ENCODE data around the gene PPP6R1. TPM values are rescaled to one million over a fixed set of nuclear protein-coding genes. Genes with fewer than 3 reads are reported as not detected.

PPP6R1 gene
- total and polyA plus RNA-seq, 2 of the 13 experiments (the other 11 are each of a cell fraction or from before 2014, with no cell fraction given): 25.8 to 54.0 TPM

DNA sequence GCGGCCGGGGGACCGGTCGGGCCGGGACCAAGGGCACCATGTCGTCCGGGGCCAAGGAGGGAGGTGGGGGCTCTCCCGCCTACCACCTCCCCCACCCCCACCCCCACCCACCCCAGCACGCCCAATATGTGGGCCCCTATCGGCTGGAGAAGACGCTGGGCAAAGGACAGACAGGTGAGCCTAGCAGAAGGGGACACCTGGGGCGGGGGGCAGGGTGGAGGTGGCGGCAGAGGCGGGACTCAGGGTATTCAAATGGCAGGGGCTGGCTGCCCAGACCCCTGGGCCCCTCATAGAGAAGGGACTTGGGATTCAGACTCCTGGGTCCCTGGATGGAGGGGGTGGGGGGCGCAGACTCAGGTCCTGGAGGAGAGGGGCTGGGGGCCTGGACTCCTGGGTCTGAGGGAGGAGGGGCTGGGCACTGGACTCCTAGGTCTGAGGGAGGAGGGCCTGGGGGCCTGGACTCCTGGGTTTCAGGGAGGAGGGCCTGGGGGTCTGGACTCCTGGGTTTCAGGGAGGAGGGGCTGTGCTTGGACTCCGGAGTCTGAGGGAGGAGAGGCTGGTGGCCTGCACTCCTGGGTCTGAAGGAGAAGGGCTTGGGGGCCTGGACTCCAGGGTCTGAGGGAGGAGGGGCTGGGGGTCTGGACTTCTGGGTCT is 25.7 kb upstream of the PPP6R1 start:
- H3K9me3 ChIP-seq (ENCODE audit: low read length): no peaks in the 10 kb centered on the region
- peaks cover 2% of the 10 kb centered on the region for H3K79me2 ChIP-seq (ENCODE audit: insufficient read depth, low read length)
- no TSS peak for BruUV-seq (replicated peaks)
- CTCF ChIA-PET (ENCODE audit: low intra/inter-chr PET ratio, low total read pairs): no interaction called here
- H3K9ac ChIP-seq (ENCODE audit: insufficient read depth, low read depth, low read length): no peak overlapping the region
- WGBS (ENCODE audit: low lambda C conversion rate): 17% methylated on average over 8 of the region's 16 CpGs
- POLR2A ChIA-PET: no interaction called here
- in situ Hi-C loops (cut with HindIII; ENCODE audit: extremely low pct_ligation_motif_present, low pct_unique_long_range_greater_than_20kb) (no loop called here), intact Hi-C loops (cut with micrococcal nuclease; ENCODE audit: unreplicated experiment) (no loop called here)
- FAIRE-seq: no peak
- no peak overlapping the region for H3K4me3 ChIP-seq (replicated peaks in 1 of 3; ENCODE audit: insufficient read depth in 1 of 3, low read depth in 2 of 3, low read length in 3 of 3)
- H3K4me2 ChIP-seq (ENCODE audit: low read depth, low read length): no peak overlapping the region
- ATAC-seq: no peak
- H3K4me1 ChIP-seq (ENCODE audit: insufficient read depth, low read length): peaks cover 40% of the 10 kb centered on the region
- DNase-seq (ENCODE audit: low spot score): no peak
- H4K20me1 ChIP-seq (ENCODE audit: insufficient read depth, low read length): no peaks in the 10 kb centered on the region
- TF ChIP-seq ZNF614 (CRISPR knock-in tag; IDR thresholded peaks at IDR 0.05; ENCODE audit: borderline replicate concordance) (no peak), TCF7L2 (IDR thresholded peaks at IDR 0.05; ENCODE audit: low read depth, low read length) (no peak), ZNF577 (CRISPR knock-in tag; IDR thresholded peaks at IDR 0.05; ENCODE audit: borderline replicate concordance, low read depth) (no peak), ZNF562 (CRISPR knock-in tag; IDR thresholded peaks at IDR 0.05; ENCODE audit: borderline replicate concordance) (no peak), BORCS8-MEF2B (CRISPR knock-in tag; IDR thresholded peaks at IDR 0.05) (no peak), MZF1 (CRISPR knock-in tag; IDR thresholded peaks at IDR 0.05; ENCODE audit: borderline replicate concordance) (no peak), NCOA1 (CRISPR knock-in tag; IDR thresholded peaks at IDR 0.05) (no peak)
- TF ChIP-seq, protein P1, sequence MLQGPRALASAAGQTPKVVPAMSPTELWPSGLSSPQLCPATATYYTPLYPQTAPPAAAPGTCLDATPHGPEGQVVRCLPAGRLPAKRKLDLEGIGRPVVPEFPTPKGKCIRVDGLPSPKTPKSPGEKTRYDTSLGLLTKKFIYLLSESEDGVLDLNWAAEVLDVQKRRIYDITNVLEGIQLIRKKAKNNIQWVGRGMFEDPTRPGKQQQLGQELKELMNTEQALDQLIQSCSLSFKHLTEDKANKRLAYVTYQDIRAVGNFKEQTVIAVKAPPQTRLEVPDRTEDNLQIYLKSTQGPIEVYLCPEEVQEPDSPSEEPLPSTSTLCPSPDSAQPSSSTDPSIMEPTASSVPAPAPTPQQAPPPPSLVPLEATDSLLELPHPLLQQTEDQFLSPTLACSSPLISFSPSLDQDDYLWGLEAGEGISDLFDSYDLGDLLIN (CRISPR knock-in tag; IDR thresholded peaks at IDR 0.05; ENCODE audit: borderline replicate concordance): no peak
- TF ChIP-seq, protein P2, sequence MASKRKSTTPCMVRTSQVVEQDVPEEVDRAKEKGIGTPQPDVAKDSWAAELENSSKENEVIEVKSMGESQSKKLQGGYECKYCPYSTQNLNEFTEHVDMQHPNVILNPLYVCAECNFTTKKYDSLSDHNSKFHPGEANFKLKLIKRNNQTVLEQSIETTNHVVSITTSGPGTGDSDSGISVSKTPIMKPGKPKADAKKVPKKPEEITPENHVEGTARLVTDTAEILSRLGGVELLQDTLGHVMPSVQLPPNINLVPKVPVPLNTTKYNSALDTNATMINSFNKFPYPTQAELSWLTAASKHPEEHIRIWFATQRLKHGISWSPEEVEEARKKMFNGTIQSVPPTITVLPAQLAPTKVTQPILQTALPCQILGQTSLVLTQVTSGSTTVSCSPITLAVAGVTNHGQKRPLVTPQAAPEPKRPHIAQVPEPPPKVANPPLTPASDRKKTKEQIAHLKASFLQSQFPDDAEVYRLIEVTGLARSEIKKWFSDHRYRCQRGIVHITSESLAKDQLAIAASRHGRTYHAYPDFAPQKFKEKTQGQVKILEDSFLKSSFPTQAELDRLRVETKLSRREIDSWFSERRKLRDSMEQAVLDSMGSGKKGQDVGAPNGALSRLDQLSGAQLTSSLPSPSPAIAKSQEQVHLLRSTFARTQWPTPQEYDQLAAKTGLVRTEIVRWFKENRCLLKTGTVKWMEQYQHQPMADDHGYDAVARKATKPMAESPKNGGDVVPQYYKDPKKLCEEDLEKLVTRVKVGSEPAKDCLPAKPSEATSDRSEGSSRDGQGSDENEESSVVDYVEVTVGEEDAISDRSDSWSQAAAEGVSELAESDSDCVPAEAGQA (IDR thresholded peaks at IDR 0.05; ENCODE audit: low read depth): no peak
- TF ChIP-seq, protein P2 (CRISPR knock-in tag; IDR thresholded peaks at IDR 0.05; ENCODE audit: borderline replicate concordance): no peak
- TF ChIP-seq, protein P3, sequence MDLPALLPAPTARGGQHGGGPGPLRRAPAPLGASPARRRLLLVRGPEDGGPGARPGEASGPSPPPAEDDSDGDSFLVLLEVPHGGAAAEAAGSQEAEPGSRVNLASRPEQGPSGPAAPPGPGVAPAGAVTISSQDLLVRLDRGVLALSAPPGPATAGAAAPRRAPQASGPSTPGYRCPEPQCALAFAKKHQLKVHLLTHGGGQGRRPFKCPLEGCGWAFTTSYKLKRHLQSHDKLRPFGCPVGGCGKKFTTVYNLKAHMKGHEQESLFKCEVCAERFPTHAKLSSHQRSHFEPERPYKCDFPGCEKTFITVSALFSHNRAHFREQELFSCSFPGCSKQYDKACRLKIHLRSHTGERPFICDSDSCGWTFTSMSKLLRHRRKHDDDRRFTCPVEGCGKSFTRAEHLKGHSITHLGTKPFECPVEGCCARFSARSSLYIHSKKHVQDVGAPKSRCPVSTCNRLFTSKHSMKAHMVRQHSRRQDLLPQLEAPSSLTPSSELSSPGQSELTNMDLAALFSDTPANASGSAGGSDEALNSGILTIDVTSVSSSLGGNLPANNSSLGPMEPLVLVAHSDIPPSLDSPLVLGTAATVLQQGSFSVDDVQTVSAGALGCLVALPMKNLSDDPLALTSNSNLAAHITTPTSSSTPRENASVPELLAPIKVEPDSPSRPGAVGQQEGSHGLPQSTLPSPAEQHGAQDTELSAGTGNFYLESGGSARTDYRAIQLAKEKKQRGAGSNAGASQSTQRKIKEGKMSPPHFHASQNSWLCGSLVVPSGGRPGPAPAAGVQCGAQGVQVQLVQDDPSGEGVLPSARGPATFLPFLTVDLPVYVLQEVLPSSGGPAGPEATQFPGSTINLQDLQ (CRISPR knock-in tag; IDR thresholded peaks at IDR 0.05): no peak
- H3K27me3 ChIP-seq (ENCODE audit: control insufficient read depth in 1 of 2, insufficient read depth in 2 of 2, low read length in 2 of 2): peaks cover 0 to 28% of the 10 kb centered on the region in 2 experiments; a peak in 4 of 5 replicates
- H2AFZ ChIP-seq (ENCODE audit: low read length): no peak overlapping the region
- no peaks in the 10 kb centered on the region for H3K36me3 ChIP-seq (replicated peaks in 1 of 2; ENCODE audit: control insufficient read depth in 1 of 2, insufficient read depth in 2 of 2, low read length in 2 of 2)
- H3K27ac ChIP-seq (ENCODE audit: extremely low read length, insufficient read depth, low read length): no peak overlapping the region
